Measurements from ENCODE around the gene HLF.

HLF gene

DNA sequence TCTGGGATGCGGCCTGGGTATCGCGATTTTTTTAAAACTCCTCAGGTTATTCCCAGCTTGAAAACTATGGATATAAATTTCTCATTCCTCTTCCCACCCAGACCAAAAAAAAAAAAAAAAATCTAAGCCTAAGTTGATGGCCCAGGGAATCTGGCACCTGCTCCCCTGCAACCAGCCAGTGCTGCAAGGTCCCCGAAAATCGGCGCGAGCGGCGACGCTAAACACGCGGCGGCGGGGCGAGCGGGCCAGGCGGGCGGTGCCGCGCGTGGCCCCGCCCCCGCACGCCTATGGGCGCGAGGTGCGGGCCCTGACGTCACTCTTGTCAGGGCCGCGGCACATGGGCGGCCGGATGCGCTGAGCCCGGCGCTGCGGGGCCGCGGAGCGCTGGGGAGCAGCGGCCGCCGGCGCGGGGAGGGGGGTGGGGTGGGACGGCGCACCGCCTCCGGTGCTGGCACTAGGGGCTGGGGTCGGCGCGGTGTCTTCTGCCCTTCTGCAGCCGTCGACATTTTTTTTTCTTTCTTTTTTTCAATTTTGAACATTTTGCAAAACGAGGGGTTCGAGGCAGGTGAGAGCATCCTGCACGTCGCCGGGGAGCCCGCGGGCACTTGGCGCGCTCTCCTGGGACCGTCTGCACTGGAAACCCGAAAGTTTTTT is at the start of gene HLF:
Gene HLF, plus strand, starts transcription at position 316 of the 654 bp plus-strand sequence. CDS start 525 bp downstream, outside the sequence.
- peak in 54 of 56 donors; percentile 21 to 88 (median 72) for DNase-seq

DNA sequence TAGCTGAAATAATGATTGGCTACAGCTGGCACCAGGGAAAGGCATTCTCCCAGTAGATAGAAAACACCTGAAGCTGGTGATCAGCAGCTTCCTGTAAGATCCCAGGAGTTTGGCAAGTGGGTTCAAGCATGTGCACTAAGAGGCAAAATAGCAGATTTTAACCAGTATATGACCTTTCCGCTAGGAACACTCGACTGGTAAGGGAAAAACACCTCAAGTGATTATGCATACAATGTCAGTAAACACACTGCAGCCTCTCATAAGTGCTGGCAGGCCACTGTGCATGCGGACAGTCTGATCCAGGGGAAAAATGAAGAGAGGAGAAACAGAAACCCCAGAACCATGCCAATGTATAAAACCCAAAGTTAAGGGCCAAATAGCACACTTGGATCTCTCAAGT is 49.0 kb upstream of the HLF start:
- DNase-seq = no peak

GRCh38 chr17:55216888-55217287 is 47.9 kb upstream of the HLF start:
- DNase-seq = no peak

DNA sequence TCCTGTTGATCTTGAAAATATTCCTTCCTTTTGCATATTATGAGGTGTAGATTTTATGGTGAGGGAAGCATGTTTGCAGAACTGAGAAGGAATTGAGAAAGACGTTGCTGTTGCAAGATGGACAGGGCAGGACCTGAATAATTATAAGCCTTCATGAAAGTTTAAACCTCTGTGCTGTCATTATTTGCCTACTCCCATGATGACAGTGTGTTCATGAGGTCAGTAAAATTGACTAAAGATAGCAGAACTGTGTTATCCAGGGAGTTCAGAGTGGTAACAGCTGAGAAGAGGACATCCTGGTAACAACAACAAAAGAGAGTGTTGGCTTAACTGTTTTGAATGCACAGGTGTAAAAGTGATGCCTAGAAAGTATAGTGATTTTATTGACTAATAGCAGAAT is 45.3 kb upstream of the HLF start:
- no peak for DNase-seq

DNA sequence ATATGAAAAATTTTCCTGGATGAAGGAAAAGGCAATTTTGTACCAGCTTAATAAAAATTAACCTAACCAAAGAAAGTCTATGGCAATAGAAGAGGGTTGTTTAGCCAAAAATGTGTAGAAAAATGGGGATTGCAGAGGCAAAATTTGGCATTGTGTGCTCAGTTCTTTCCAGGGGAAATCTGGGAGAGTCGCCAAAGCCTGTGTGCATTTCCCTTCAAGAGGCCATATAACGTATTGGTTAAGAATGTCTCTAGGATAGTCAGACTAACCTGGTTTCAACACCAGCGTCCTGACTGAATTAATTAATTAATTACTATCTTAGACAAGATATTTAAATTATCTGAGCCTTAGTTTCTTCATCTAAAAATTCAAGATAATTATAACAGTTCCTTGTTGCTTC is 44.8 kb upstream of the HLF start:
- no peak for DNase-seq

DNA sequence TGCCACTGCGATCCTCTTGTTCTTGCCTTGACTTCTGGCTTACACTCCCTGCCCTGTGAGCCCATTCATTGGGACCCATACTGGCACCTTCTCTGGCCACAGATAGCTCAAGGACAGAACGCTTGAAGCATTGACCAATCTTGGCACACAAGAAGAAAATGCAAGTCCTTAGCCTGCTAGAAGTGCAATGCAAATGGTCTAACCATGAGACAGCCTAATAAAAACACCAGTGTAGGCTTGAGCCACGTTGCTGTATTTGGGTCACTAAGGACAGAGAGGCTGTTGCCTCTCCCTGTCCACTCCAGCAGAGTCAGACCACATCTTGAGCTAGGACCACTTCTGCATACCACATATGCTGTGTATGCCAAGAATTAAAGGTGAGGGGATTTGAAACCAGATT is 41.2 kb upstream of the HLF start:
- no peak for DNase-seq

GRCh38 chr17:55224746-55225145 is 40.0 kb upstream of the HLF start:
- no peak for DNase-seq

DNA sequence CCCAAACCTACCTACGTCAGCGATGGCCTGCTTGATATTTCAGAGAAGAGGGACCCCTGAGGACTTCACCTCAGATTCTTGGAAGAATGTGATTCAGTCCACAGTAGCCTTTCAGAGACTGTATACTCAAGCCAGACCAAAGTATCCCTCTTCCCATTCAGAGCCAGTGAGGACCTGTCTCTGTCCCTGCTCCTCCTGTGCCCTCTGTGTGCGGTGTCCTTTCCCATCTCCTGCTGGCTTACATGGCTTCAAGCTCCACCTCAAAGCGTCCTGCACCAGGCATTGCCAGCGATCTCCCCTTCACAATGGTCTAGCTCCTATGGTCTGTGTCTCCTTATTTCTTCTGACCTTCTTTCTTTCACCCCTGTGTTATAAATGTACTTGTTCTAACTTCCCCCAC is 39.5 kb upstream of the HLF start:
- DNase-seq = no peak

DNA sequence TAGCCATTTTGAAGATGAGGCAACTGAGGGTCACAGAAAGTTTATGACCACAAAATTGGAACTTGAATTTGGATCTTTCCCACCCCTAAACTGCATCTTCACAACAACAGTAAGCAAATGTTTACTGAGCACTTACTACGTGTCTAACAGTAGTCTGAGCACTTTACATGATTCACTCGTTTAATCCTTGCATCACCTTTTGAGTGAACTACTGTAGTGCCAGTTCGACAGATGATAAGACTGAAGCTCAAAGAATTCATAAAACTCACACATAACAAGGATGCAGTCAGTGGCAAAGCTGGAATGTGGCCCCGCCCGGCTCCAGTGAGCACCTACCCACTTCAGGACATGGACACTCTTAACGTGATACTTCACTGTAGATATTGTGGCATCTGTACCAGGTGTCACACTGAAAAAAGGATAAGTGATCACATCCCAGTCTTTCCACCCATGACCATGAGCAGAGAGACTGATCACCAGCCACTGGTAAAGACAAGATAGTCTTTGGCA is 36.0 kb upstream of the HLF start:
- no peak for DNase-seq

GRCh38 chr17:55229276-55229675 is 35.5 kb upstream of the HLF start:
- DNase-seq = no peak

DNA sequence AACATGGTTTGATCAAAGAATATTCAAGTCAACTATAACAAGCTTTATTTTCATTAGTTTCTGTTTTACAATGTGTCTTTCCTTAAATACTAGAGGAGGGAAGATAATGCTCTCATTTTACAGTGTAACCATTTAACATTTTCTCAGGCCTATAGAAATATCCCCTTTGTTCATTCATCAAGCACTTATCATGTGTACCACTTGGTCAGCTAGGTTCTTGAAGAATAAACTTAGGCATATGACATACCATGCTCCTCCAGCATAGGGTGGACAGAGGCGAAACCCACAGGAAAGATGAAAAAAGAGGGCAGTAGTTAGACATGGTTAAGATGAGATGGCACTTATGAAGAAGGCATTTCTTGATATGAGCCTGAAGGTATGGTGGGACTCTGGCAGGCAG is 34.0 kb upstream of the HLF start:
- no peak for DNase-seq

- no peak for DNase-seq
Measured at GRCh38 chr17:55233840-55234239, 30.9 kb upstream of the HLF start.

DNA sequence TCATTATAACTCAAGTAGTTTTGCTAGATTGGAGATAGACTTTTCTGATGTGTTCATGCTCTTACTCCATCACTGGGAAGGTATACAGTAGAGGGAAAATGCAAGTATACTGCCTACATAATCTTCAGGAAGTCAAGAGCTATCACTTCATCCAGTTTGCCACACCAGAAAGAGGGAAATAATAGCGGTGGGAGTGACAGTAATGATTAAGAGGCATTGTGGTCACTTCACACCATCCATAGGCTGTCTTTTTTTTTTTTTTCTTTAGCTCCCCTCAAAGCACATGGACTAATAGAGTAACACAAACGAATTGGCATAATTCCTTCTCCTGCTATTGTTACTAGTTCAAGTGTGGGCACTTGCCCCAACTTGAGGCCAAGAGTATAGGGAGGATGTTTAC is 28.4 kb upstream of the HLF start:
- no peak for DNase-seq

DNA sequence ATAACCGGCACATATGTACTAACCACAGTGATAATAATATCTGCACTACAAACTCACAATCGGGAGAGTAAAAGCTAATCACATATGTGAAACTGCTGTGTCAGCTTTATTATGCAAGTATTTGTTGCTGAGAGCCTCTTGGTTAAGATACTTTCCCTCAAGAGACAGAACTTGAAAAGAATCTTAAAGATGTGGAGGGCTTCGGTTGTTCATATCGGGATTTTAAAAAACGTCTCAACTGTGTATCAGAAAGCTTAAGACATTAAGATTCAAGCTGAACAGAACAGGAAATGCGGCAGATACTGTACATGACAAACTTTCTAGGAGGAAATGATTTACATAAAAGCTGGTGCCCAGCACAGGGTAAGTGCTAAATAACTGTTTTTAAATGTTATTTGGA is 27.5 kb upstream of the HLF start:
- no peak for DNase-seq

DNA sequence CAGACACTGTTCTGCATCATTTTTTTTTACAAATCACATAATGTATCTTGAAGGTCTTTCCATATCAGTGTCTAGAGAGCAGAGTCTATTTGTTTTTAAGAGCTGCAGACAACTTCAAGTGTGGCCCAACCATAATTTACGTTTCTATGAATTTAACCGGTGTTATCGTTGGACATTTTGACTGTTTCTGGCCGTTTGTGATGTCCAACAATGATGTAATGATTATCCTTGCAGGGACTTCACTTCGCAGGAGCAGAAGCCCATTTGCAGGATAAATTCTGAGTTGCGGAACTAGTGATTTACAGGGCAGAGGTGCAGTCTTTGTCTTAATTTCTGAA is 26.9 kb upstream of the HLF start:
- DNase-seq = peak in 1 of 56 donors; percentile 53

- peak; percentile 22 to 97 (median 92) for DNase-seq
Measured at GRCh38 chr17:55238179-55238930, 26.4 kb upstream of the HLF start.

DNA sequence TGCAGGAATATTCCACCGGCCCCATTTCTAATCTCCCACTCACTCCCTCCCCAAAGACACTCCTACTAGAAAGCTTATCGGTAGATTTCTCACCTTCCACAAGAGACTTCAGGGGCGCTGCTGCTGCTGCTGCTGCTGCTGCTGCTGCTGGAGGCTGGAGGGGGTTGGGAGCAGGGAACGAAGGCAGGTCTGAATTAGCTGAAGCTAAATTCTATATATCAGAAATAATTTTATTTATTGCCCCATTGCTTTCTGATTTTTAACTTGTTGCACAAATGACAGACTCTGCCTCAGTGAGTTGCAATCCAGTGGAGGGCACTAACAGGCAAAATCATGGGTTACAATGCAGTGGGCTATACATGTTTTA is 25.8 kb upstream of the HLF start:
- DNase-seq = peak in 44 of 56 donors; percentile 10 to 69 (median 42)

- DNase-seq = no peak
Measured at GRCh38 chr17:55241097-55241496, 23.7 kb upstream of the HLF start.

DNA sequence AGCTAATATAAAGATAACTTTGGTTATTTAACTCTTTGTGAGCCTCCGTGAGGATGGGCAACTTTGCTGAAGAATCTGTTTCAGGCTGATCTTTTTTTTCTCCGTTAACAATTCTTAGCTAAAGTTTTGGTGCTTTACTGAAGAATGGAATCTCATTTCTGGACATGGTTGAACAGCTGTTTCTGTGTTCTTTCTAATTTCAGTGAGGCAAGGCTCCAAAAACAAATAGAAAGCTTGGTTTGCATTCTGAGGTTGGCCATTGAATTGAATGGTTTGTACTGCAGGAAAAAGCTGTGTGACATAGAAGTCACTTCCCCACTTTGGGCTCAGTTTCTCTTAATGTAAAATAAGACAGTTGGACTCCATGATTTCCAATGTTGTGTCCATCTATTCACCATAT is 22.3 kb upstream of the HLF start:
- no peak for DNase-seq

- no peak for DNase-seq
Measured at GRCh38 chr17:55245986-55246385, 18.8 kb upstream of the HLF start.

DNA sequence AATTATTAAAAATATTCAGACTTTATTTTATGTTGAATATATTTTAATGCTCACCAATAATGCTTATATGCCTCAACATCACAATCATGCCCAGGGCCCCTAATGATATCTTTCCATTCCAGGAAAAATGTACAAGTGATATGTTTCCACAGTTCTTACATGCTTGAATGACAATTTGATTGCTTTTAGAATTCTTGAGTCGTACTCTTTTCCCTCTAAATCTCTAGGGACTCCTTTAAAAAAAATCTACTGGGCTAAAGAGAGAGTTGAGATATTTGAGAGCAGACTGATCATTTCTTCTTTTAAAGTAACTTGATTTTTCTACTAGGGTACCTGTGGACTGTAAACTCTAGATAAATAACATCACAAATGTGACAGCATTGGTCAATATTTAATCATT is 18.2 kb upstream of the HLF start:
- no peak for DNase-seq

GRCh38 chr17:55248077-55248476 is 16.7 kb upstream of the HLF start:
- no peak for DNase-seq

DNA sequence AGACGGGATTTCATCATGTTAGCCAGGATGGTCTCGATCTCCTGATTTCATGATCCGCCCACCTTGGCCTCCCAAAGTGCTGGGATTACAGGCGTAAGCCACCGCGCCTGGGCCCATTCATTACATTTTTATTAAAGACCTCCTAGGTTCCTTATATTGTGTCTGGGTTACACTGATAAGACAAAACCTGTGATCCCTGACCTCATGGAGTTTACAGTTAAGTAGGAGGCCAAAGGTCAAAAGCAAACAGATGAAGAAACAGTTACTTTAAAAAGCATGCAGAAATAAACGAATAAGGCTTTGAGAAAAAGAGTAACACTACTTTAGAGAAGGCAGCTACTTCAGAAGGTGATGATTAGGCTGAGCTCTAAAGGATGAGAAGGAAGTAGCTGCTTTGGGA is 14.9 kb upstream of the HLF start:
- no peak for DNase-seq

All from nucleus accumbens (tissue), 56 donors.